Natural killer cell (primary cell): ENCODE measurements around the gene CAMK1. TPM values are rescaled to one million over a fixed set of nuclear protein-coding genes. Genes with fewer than 3 reads are reported as not detected.

Source experiments
- ATAC-seq, 3 donors: fragments of 150-1000 bp in 2 of 3; fragments of 200-7000 bp in 1 of 3; cut with Tn5 transposase; 1 replicate in 1 of 3; 2 replicates in 2 of 3; pipeline ENCODE4 v1.10.0; 2021; ENCODE audit warnings: mild to moderate bottlenecking in 2 of 3, moderate library complexity in 2 of 3
- DNase-seq, 2 donors: peaks; one replicate each; pipeline versions ENCODE4 v3.0.0 to v3.0.0-alpha.2; 2013 to 2021; ENCODE audit warnings: mixed read lengths in 1 of 2
- H3K27ac ChIP-seq: one replicate; pipeline ENCODE4 v1.5.1; 2013; ENCODE audit warnings: mild to moderate bottlenecking, low read length
- H3K27me3 ChIP-seq: one replicate; pipeline ENCODE4 v1.6.1; 2013; ENCODE audit warnings: low read length; ENCODE audit not compliant: control insufficient read depth, insufficient read depth
- H3K36me3 ChIP-seq: one replicate; pipeline ENCODE4 v1.6.1; 2013; ENCODE audit warnings: low read length; ENCODE audit not compliant: control insufficient read depth, insufficient read depth
- H3K4me1 ChIP-seq: one replicate; pipeline ENCODE4 v1.6.1; 2013; ENCODE audit warnings: low read length; ENCODE audit not compliant: control insufficient read depth, insufficient read depth
- H3K4me3 ChIP-seq: one replicate; pipeline ENCODE4 v1.5.1; 2013; ENCODE audit warnings: low read length
- H3K9me3 ChIP-seq: one replicate; pipeline ENCODE4 v1.6.1; 2013; ENCODE audit warnings: low read length; ENCODE audit not compliant: control insufficient read depth, insufficient read depth
- H3K27ac Mint-ChIP-seq, 2 donors: one replicate each; pipeline ENCODE4 v1.8.0; 2022; ENCODE audit warnings: mild to moderate bottlenecking in 2 of 2, mixed read lengths in 2 of 2, moderate library complexity in 1 of 2
- H3K27me3 Mint-ChIP-seq, 2 donors: one replicate each; pipeline ENCODE4 v1.8.0; 2022; ENCODE audit warnings: low read depth in 2 of 2, mixed read lengths in 2 of 2
- H3K36me3 Mint-ChIP-seq: one replicate; pipeline ENCODE4 v1.8.0; 2022; ENCODE audit warnings: mixed read lengths
- H3K4me1 Mint-ChIP-seq, 2 donors: one replicate each; pipeline ENCODE4 v1.8.0; 2022; ENCODE audit warnings: mixed read lengths in 2 of 2
- H3K4me3 Mint-ChIP-seq: one replicate; pipeline ENCODE4 v1.8.0; 2022; ENCODE audit warnings: mild to moderate bottlenecking, moderate library complexity, mixed read lengths
- H3K9me3 Mint-ChIP-seq, 2 donors: one replicate each; pipeline ENCODE4 v1.8.0; 2022; ENCODE audit warnings: mixed read lengths in 2 of 2
- CTCF ChIP-seq: fragments of 200-600 bp; IDR thresholded peaks from one replicate; pipeline ENCODE4 v1.8.0; 2022; ENCODE audit warnings: antibody characterized with exemption
- WGBS: methylation state at CpG from one replicate; pipeline ENCODE4 v1.1.7; 2013; ENCODE audit warnings: missing lambda C conversion rate; ENCODE audit not compliant: insufficient coverage; 5-methylcytosine and 5-hydroxymethylcytosine counted together
- intact Hi-C: fragments of 100-400 bp; cut with micrococcal nuclease; formaldehyde crosslinking; loops from one replicate; pipeline ENCODE4 v1.14.2; 2022
- total RNA-seq, 4 donors: library from RNA; stranded (reverse); fragments of 120-200 nt in 1 of 4; gene quantifications; one replicate each; pipeline versions ENCODE4 v1.2.3 to v1.2.4, GENCODE V29; 2013 to 2022

The CAMK1 gene
- total RNA-seq, 3 donors from 2014 or later (not counting 1 experiment from before 2014, with no cell fraction given): 7.4 to 20.4 (median 8.7) TPM

DNA sequence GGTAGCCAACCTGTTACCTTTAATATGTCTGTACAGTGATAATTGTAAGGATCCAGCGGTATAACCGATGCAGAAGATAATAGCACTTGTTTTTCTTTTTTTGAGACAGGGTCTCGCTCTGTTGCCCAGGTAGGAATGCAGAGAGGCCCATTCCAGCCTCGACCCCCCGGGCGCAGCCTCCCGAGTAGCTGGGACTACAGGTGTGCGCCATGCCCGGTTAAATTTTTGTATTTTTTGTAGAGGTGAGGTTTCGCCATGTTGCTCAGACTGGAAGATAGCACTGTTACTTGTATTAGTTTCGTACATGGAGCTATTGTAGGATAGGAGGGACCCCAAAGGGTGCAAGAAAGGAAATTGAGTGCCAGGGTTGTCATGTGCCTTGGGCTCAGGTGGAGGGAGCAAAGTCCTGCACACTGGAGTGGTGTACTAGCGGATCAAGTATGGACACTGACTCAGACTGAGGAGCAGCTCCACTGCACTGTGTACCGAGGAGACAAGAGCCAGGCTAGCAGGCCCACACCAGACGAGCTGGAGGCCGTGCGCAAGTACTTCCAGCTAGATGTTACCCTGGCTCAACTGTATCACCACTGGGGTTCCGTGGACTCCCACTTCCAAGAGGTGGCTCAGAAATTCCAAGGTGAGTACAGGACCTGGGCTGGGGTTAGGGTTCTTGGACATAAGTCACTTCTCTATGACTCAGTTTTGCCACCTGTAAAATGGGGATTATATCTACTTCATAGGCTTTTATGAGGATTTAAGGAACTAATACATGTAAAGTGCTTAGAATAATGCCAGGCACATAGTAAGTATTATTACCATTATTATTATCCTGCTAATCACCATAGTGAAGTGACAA is 19.0 kb downstream of the CAMK1 start:
- TF ChIP-seq CTCF: no peak
- Histone ChIP-seq H3K27ac (peak overlapping the region; percentile 54), H3K4me3 (peak overlapping the region; percentile 67), H3K36me3 (peaks cover 53% of the 10 kb centered on the region), H3K27me3 (no peaks in the 10 kb centered on the region), H3K4me1 (peaks cover 41% of the 10 kb centered on the region), H3K9me3 (no peaks in the 10 kb centered on the region)
- peaks cover 51% of the 10 kb centered on the region in 2 donors for H3K4me1 Mint-ChIP-seq
- peak overlapping the region; percentile 94 for H3K4me3 Mint-ChIP-seq
- WGBS: 52% methylated on average over 17 of the region's 17 CpGs
- intact Hi-C loops: loop anchor here (1.0 to 5.0 kb wide), 3 partner anchors 18 to 57 kb away; partner anchors contain the start of genes CAMK1 and TADA3
- no peaks in the 10 kb centered on the region for H3K36me3 Mint-ChIP-seq
- ATAC-seq (no peak), DNase-seq (no peak)
- no peaks in the 10 kb centered on the region for H3K9me3 Mint-ChIP-seq
- no peaks in the 10 kb centered on the region for H3K27me3 Mint-ChIP-seq
- H3K27ac Mint-ChIP-seq: peak overlapping the region; percentile 91

GRCh38 chr3:9749645-9750555 is 19.8 kb downstream of the CAMK1 start, which contains the start of gene OGG1:
Gene OGG1, plus strand, starts transcription at chr3:9749952. Its CDS starts 335 bp downstream, at chr3:9750287.
- Mint-ChIP-seq H3K4me1 (peaks cover 49 to 50% of the 10 kb centered on the region in 2 donors), H3K4me3 (peak within 1 kb of the TSS; percentile 94), H3K36me3 (no peaks in the 10 kb centered on the region), H3K9me3 (no peaks in the 10 kb centered on the region), H3K27me3 (no peaks in the 10 kb centered on the region), H3K27ac (peak within 1 kb of the TSS; percentile 91)
- peak; percentile 89 to 97 (median 95) for ATAC-seq
- under 1% methylated on average over 60 of the region's 60 CpGs for WGBS
- intact Hi-C loops: loop anchor here (1.0 to 5.0 kb wide), 4 partner anchors 19 to 57 kb away; partner anchors contain the start of genes BRPF1, CAMK1 and TADA3
- peak; percentile 96 to 97 for DNase-seq
- Histone ChIP-seq H3K36me3 (peaks cover 59% of the 10 kb centered on the region), H3K27ac (peak within 1 kb of the TSS; percentile 54), H3K27me3 (no peaks in the 10 kb centered on the region), H3K4me1 (peaks cover 41% of the 10 kb centered on the region), H3K4me3 (peak within 1 kb of the TSS; percentile 67), H3K9me3 (no peaks in the 10 kb centered on the region)
- TF ChIP-seq CTCF: no peak

- Mint-ChIP-seq H3K9me3 (no peaks in the 10 kb centered on the region), H3K27me3 (no peaks in the 10 kb centered on the region), H3K36me3 (no peaks in the 10 kb centered on the region), H3K4me1 (peaks cover 43 to 44% of the 10 kb centered on the region in 2 donors), H3K4me3 (peak overlapping the region; percentile 94), H3K27ac (peak overlapping the region; percentile 91)
- Histone ChIP-seq H3K9me3 (no peaks in the 10 kb centered on the region), H3K4me3 (peak overlapping the region; percentile 67), H3K4me1 (peaks cover 36% of the 10 kb centered on the region), H3K27ac (peak overlapping the region; percentile 27), H3K36me3 (peaks cover 59% of the 10 kb centered on the region), H3K27me3 (no peaks in the 10 kb centered on the region)
- DNase-seq (no peak), ATAC-seq (no peak)
- no peak for TF ChIP-seq CTCF
- intact Hi-C loops: loop anchor here (1.0 kb wide), 1 partner anchor 18 kb away; the partner anchor contains the start of gene BRPF1
- WGBS: 30% methylated on average over 19 of the region's 19 CpGs
These were observed 20.5 kb downstream of the CAMK1 start for GRCh38 chr3:9749296-9749644.
